ENCODE measurements around the gene MCAM.

The MCAM gene

GRCh38 chr11:119339589-119340334, 22.8 kb upstream of the MCAM start:
- peak; percentile 29 for DNase-seq (ENCODE audit: low read depth)
- H3K4me3 ChIP-seq (ENCODE audit: low read length) = peak overlapping the region; percentile 3
- peak; percentile 40 for TF ChIP-seq CTCF (IDR thresholded peaks at IDR 0.05; ENCODE audit: insufficient read depth, low read depth, low read length, missing control alignments)

GRCh38 chr11:119338965-119339588, 22.1 kb upstream of the MCAM start:
- no peak overlapping the region for H3K4me3 ChIP-seq (ENCODE audit: low read length)
- no peak for TF ChIP-seq CTCF (IDR thresholded peaks at IDR 0.05; ENCODE audit: insufficient read depth, low read depth, low read length, missing control alignments)
- DNase-seq (ENCODE audit: low read depth) = no peak

- peak; percentile 64 for DNase-seq (ENCODE audit: low read depth)
- peak; percentile 84 for TF ChIP-seq CTCF (IDR thresholded peaks at IDR 0.05; ENCODE audit: insufficient read depth, low read depth, low read length, missing control alignments)
- no peak overlapping the region for H3K4me3 ChIP-seq (ENCODE audit: low read length)
These were observed 21.5 kb upstream of the MCAM start for GRCh38 chr11:119338318-119338890.

- DNase-seq (ENCODE audit: low read depth) = no peak
- H3K4me3 ChIP-seq (ENCODE audit: low read length) = no peak overlapping the region
These were observed 20.8 kb upstream of the MCAM start for GRCh38 chr11:119337581-119338317.

GRCh38 chr11:119336744-119337469, 20.0 kb upstream of the MCAM start:
- no peak overlapping the region for H3K4me3 ChIP-seq (ENCODE audit: low read length)
- no peak for DNase-seq (ENCODE audit: low read depth)
- TF ChIP-seq CTCF (IDR thresholded peaks at IDR 0.05; ENCODE audit: insufficient read depth, low read depth, low read length, missing control alignments) = no peak

More at GRCh38 chr11:119337581-119338317, 20.8 kb upstream of the MCAM start:
- no peak for TF ChIP-seq CTCF (IDR thresholded peaks at IDR 0.05; ENCODE audit: insufficient read depth, low read depth, low read length, missing control alignments)
